K562 treated with DMSO at 1 percent for 4 hours (cell line): ENCODE results near the gene HPGDS. TPM values are rescaled to one million over a fixed set of nuclear protein-coding genes. Genes with fewer than 3 reads are reported as not detected.

ENCODE experiments used
- total RNA-seq: library from RNA; unstranded; fragments of 300-600 nt; gene quantifications from 2 replicates; pipeline ENCODE4 v1.2.3, GENCODE V29; 2022; ENCODE audit not compliant: insufficient read depth

HPGDS gene
- total RNA-seq = not detected in 2 replicates

DNA sequence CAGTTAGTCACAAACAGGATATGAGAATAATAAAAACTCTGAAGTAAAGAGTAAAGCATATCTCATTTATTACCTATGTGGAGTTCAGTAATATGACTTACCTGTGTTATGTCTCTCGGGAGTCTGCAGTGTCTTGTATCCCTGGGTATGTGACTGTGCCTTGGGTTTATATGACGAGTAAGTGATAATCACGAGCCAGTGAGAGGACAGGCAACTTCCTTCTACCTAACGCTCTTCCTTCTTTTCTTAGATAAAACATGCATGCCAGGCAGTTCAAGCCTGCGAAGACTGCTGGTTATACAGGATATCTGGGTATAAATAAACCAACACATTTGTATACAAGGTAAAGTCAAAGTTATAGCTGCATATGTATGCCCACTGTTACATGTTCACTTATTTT is at the start of gene HPGDS:
HPGDS (minus strand) TSS at position 143 of the 400 bp plus-strand sequence. CDS start 8,207 bp downstream, outside the sequence.

Other genes with a start within 250 kb of the HPGDS start
- gene SMARCAD1, start 135.0 kb downstream of the HPGDS start, total RNA-seq = 6.3 and 8.5 TPM in 2 replicates
- 23.7 and 24.2 TPM in 2 replicates for gene PDLIM5, start 109.1 kb upstream of the HPGDS start, total RNA-seq